HEK293 (cell line): ENCODE measurements around the gene NRTN.

Experiments
- CTCF ChIA-PET: fragments of 350-600 bp; formaldehyde crosslinking; extraction: SDS; loops from one replicate; lab custom pipeline; 2021; ENCODE audit warnings: antibody characterized with exemption; lab: Yijun Ruan, JAX
- POLR2A ChIA-PET: fragments of 300-600 bp; formaldehyde crosslinking; extraction: SDS; loops from one replicate; lab custom pipeline; 2020; ENCODE audit warnings: antibody characterized with exemption, inconsistent platforms; lab: Yijun Ruan, JAX
- H3K27ac ChIP-seq: fragments of 200-500 bp; sonication (Bioruptor generic); 2 replicates; pipeline ENCODE4 v1.5.1; 2014; ENCODE audit warnings: low read depth, low read length, control low read depth, inconsistent platforms; ENCODE audit errors: extremely low read depth
- H3K36me3 ChIP-seq, 2 experiments: fragments of 200-500 bp in 1 of 2; sonication (Bioruptor generic) in 1 of 2; 1 replicate in 1 of 2; 2 replicates in 1 of 2; pipeline ENCODE4 v1.5.1; 2014 to 2017; ENCODE audit warnings: inconsistent platforms in 2 of 2, low read length in 2 of 2; ENCODE audit not compliant: control insufficient read depth in 2 of 2, insufficient read depth in 1 of 2
- H3K4me1 ChIP-seq: fragments of 200-500 bp; sonication (Bioruptor generic); 2 replicates; pipeline ENCODE4 v1.5.1; 2014; ENCODE audit warnings: mild to moderate bottlenecking, low read length, inconsistent platforms; ENCODE audit not compliant: control insufficient read depth, insufficient read depth
- H3K4me3 ChIP-seq: 2 replicates; pipeline ENCODE4 v1.5.1; 2011; ENCODE audit warnings: low read depth, mild to moderate bottlenecking, control low read depth, low read length, moderate library complexity
- H3K9me3 ChIP-seq: fragments of 200-500 bp; sonication (Bioruptor generic); 2 replicates; pipeline ENCODE4 v1.5.1; 2014; ENCODE audit warnings: low read depth, low read length, inconsistent platforms; ENCODE audit not compliant: control insufficient read depth, insufficient read depth
- AEBP2 ChIP-seq: fragments of 450-650 bp; formaldehyde crosslinking; IDR thresholded peaks from 2 replicates; pipeline ENCODE4 v1.5.1; 2016; ENCODE audit warnings: missing biosample characterization, missing genetic modification characterization, borderline replicate concordance
- GLIS1 ChIP-seq: fragments of 450-650 bp; formaldehyde crosslinking; IDR thresholded peaks from 2 replicates; pipeline ENCODE4 v1.5.1; 2016; ENCODE audit warnings: missing biosample characterization, missing genetic modification characterization
- KLF1 ChIP-seq: fragments of 450-650 bp; formaldehyde crosslinking; IDR thresholded peaks from 2 replicates; pipeline ENCODE4 v1.5.1; 2016; ENCODE audit warnings: missing biosample characterization, missing genetic modification characterization
- KLF10 ChIP-seq: fragments of 450-650 bp; IDR thresholded peaks from 2 replicates; pipeline ENCODE4 v1.5.1; 2018; ENCODE audit warnings: missing biosample characterization, mild to moderate bottlenecking, missing genetic modification characterization
- PATZ1 ChIP-seq: fragments of 450-650 bp; formaldehyde crosslinking; IDR thresholded peaks from 2 replicates; pipeline ENCODE4 v1.5.1; 2016; ENCODE audit warnings: missing biosample characterization, missing genetic modification characterization
- YY2 ChIP-seq: fragments of 450-650 bp; formaldehyde crosslinking; IDR thresholded peaks from 2 replicates; pipeline ENCODE4 v1.5.1; 2016; ENCODE audit warnings: missing biosample characterization, missing genetic modification characterization
- ZBTB17 ChIP-seq: fragments of 450-650 bp; formaldehyde crosslinking; IDR thresholded peaks from 2 replicates; pipeline ENCODE4 v1.5.1; 2016; ENCODE audit warnings: missing biosample characterization, missing genetic modification characterization
- ZBTB20 ChIP-seq: fragments of 450-650 bp; formaldehyde crosslinking; IDR thresholded peaks from 2 replicates; pipeline ENCODE4 v1.5.1; 2016; ENCODE audit warnings: missing biosample characterization, missing genetic modification characterization
- ZBTB8A ChIP-seq: fragments of 450-650 bp; formaldehyde crosslinking; IDR thresholded peaks from 2 replicates; pipeline ENCODE4 v1.5.1; 2016; ENCODE audit warnings: missing biosample characterization, missing genetic modification characterization
- ZFHX2 ChIP-seq: fragments of 450-650 bp; formaldehyde crosslinking; conservative IDR thresholded peaks from 2 replicates; pipeline ENCODE4 v1.5.1; 2016; ENCODE audit warnings: missing biosample characterization, missing genetic modification characterization
- ZFP3 ChIP-seq: fragments of 450-650 bp; formaldehyde crosslinking; IDR thresholded peaks from 2 replicates; pipeline ENCODE4 v1.5.1; 2016; ENCODE audit warnings: low read depth, missing biosample characterization, missing genetic modification characterization
- ZIC2 ChIP-seq: fragments of 450-650 bp; formaldehyde crosslinking; IDR thresholded peaks from 2 replicates; pipeline ENCODE4 v1.5.1; 2016; ENCODE audit warnings: missing biosample characterization, missing genetic modification characterization
- ZNF10 ChIP-seq: fragments of 450-650 bp; formaldehyde crosslinking; IDR thresholded peaks from 2 replicates; pipeline ENCODE4 v1.5.1; 2017; ENCODE audit warnings: missing biosample characterization, missing genetic modification characterization
- ZNF221 ChIP-seq: fragments of 450-650 bp; formaldehyde crosslinking; IDR thresholded peaks from 2 replicates; pipeline ENCODE4 v1.5.1; 2017; ENCODE audit warnings: missing biosample characterization, missing genetic modification characterization, borderline replicate concordance
- ZNF223 ChIP-seq: fragments of 450-650 bp; formaldehyde crosslinking; IDR thresholded peaks from 2 replicates; pipeline ENCODE4 v1.5.1; 2016; ENCODE audit warnings: missing biosample characterization, missing genetic modification characterization
- ZNF24 ChIP-seq: fragments of 450-650 bp; formaldehyde crosslinking; IDR thresholded peaks from 2 replicates; pipeline ENCODE4 v1.5.1; 2016; ENCODE audit warnings: missing biosample characterization, missing genetic modification characterization
- ZNF311 ChIP-seq: fragments of 450-650 bp; formaldehyde crosslinking; IDR thresholded peaks from 2 replicates; pipeline ENCODE4 v1.5.1; 2017; ENCODE audit warnings: missing biosample characterization, missing genetic modification characterization, borderline replicate concordance
- ZNF404 ChIP-seq: fragments of 450-650 bp; formaldehyde crosslinking; IDR thresholded peaks from 2 replicates; pipeline ENCODE4 v1.5.1; 2017; ENCODE audit warnings: missing biosample characterization, missing genetic modification characterization
- ZNF48 ChIP-seq: fragments of 450-650 bp; formaldehyde crosslinking; IDR thresholded peaks from 2 replicates; pipeline ENCODE4 v1.5.1; 2016; ENCODE audit warnings: missing biosample characterization, missing genetic modification characterization
- ZNF501 ChIP-seq: fragments of 450-650 bp; formaldehyde crosslinking; IDR thresholded peaks from 2 replicates; pipeline ENCODE4 v1.5.1; 2016; ENCODE audit warnings: missing biosample characterization, missing genetic modification characterization
- ZNF510 ChIP-seq: fragments of 450-650 bp; formaldehyde crosslinking; IDR thresholded peaks from 2 replicates; pipeline ENCODE4 v1.5.1; 2018; ENCODE audit warnings: mild to moderate bottlenecking, missing genetic modification characterization, missing biosample characterization; ENCODE audit not compliant: insufficient replicate concordance
- ZNF514 ChIP-seq: fragments of 450-650 bp; formaldehyde crosslinking; IDR thresholded peaks from 2 replicates; pipeline ENCODE4 v1.5.1; 2016; ENCODE audit warnings: missing biosample characterization, missing genetic modification characterization
- ZNF530 ChIP-seq: fragments of 450-650 bp; formaldehyde crosslinking; IDR thresholded peaks from 2 replicates; pipeline ENCODE4 v1.5.1; 2016; ENCODE audit warnings: low read depth, missing biosample characterization, missing genetic modification characterization
- ZNF555 ChIP-seq: fragments of 450-650 bp; formaldehyde crosslinking; conservative IDR thresholded peaks from 2 replicates; pipeline ENCODE4 v1.5.1; 2017; ENCODE audit warnings: missing biosample characterization, mild to moderate bottlenecking, missing genetic modification characterization, inconsistent platforms
- ZNF600 ChIP-seq: fragments of 450-650 bp; formaldehyde crosslinking; IDR thresholded peaks from 2 replicates; pipeline ENCODE4 v1.5.1; 2016; ENCODE audit warnings: missing biosample characterization, missing genetic modification characterization
- ZNF660 ChIP-seq: fragments of 450-650 bp; IDR thresholded peaks from 2 replicates; pipeline ENCODE4 v1.5.1; 2018; ENCODE audit warnings: missing biosample characterization, mild to moderate bottlenecking, missing genetic modification characterization
- ZNF692 ChIP-seq: fragments of 450-650 bp; formaldehyde crosslinking; IDR thresholded peaks from 2 replicates; pipeline ENCODE4 v1.5.1; 2016; ENCODE audit warnings: missing biosample characterization, missing genetic modification characterization
- ZNF777 ChIP-seq: fragments of 450-650 bp; formaldehyde crosslinking; IDR thresholded peaks from 2 replicates; pipeline ENCODE4 v1.5.1; 2017; ENCODE audit warnings: missing biosample characterization, missing genetic modification characterization, borderline replicate concordance
- ZNF792 ChIP-seq: fragments of 450-650 bp; formaldehyde crosslinking; IDR thresholded peaks from 2 replicates; pipeline ENCODE4 v1.5.1; 2016; ENCODE audit warnings: missing biosample characterization, missing genetic modification characterization
- ZXDB ChIP-seq: fragments of 450-650 bp; formaldehyde crosslinking; IDR thresholded peaks from 2 replicates; pipeline ENCODE4 v1.5.1; 2016; ENCODE audit warnings: missing biosample characterization, missing genetic modification characterization

The NRTN gene

GRCh38 chr19:5821521-5822180 is 16.8 kb downstream of the NRTN start:
- CTCF ChIA-PET = interaction anchor here (0.5 to 5.6 kb wide), 2 partner anchors 18 to 133 kb away, joined by 3 to 44 read pairs; partner anchors contain the start of gene NRTN
- Histone ChIP-seq H3K36me3 (no peaks in the 10 kb centered on the region), H3K27ac (no peak overlapping the region), H3K4me1 (peaks cover 3% of the 10 kb centered on the region), H3K4me3 (no peak overlapping the region), H3K9me3 (no peaks in the 10 kb centered on the region)
- POLR2A ChIA-PET = interaction anchor here (1.9 kb wide), 1 partner anchor 17 kb away, joined by 5 read pairs; the partner anchor contains the start of gene NRTN
- TF ChIP-seq GLIS1 (tag by site-specific recombination) = peak; percentile 52; the same call in 1 of the 2 replicates
- no peak for TF ChIP-seq ZNF514 (tag by site-specific recombination)
- peak; percentile 83; the same call in 1 of the 2 replicates for TF ChIP-seq ZNF24 (tag by site-specific recombination)

- Histone ChIP-seq H3K27ac (no peak overlapping the region), H3K4me3 (no peak overlapping the region), H3K4me1 (peaks cover 6% of the 10 kb centered on the region), H3K9me3 (no peaks in the 10 kb centered on the region), H3K36me3 (no peaks in the 10 kb centered on the region)
- ChIA-PET CTCF (interaction anchor here (0.5 to 5.6 kb wide), 5 partner anchors 16 to 86 kb away, joined by 3 to 44 read pairs (median 5); partner anchors contain the start of genes FUT6 and NRTN), POLR2A (interaction anchor here (1.0 to 1.9 kb wide), 2 partner anchors 18 to 81 kb away, joined by 3 to 5 read pairs; partner anchors contain the start of genes NDUFA11 and NRTN)
- TF ChIP-seq ZNF404 (tag by site-specific recombination) (no peak), GLIS1 (tag by site-specific recombination) (peak; percentile 96), ZBTB20 (tag by site-specific recombination) (0 out of 2 replicates have a peak, but pooled peaks have one; percentile 29), ZNF660 (tag by site-specific recombination) (no peak), ZFP3 (no peak), ZNF221 (tag by site-specific recombination) (no peak), ZNF510 (no peak), ZBTB17 (tag by site-specific recombination) (no peak), KLF10 (tag by site-specific recombination) (no peak), ZNF555 (tag by site-specific recombination) (no peak), ZXDB (tag by site-specific recombination) (no peak), ZBTB8A (tag by site-specific recombination) (0 out of 2 replicates have a peak, but pooled peaks have one; percentile 13), AEBP2 (no peak), KLF1 (no peak), ZNF530 (tag by site-specific recombination) (no peak), ZNF792 (tag by site-specific recombination) (peak; percentile 55; the same call in 1 of the 2 replicates), PATZ1 (peak; percentile 54; the same call in 1 of the 2 replicates), ZNF10 (tag by site-specific recombination) (no peak), ZNF48 (tag by site-specific recombination) (no peak), ZNF777 (no peak), ZNF311 (tag by site-specific recombination) (no peak), ZNF692 (tag by site-specific recombination) (0 out of 2 replicates have a peak, but pooled peaks have one; percentile 31), ZIC2 (tag by site-specific recombination) (peak; percentile 57), ZNF501 (no peak), ZNF223 (tag by site-specific recombination) (no peak), ZNF600 (tag by site-specific recombination) (no peak), ZFHX2 (tag by site-specific recombination) (peak; percentile 16; the same call in 1 of the 2 replicates), YY2 (no peak)
Observed at GRCh38 chr19:5822181-5822844, 17.4 kb downstream of the NRTN start.
